GM19395 (cell line): ENCODE measurements around the gene DCAF11.

Experiments used
- ATAC-seq: cut with Tn5 transposase; IDR thresholded peaks from one replicate; pipeline ENCODE4 v1.9.1; 2021; ENCODE audit warnings: mild to moderate bottlenecking, moderate library complexity; ENCODE audit not compliant: unreplicated experiment

DCAF11 gene

DNA sequence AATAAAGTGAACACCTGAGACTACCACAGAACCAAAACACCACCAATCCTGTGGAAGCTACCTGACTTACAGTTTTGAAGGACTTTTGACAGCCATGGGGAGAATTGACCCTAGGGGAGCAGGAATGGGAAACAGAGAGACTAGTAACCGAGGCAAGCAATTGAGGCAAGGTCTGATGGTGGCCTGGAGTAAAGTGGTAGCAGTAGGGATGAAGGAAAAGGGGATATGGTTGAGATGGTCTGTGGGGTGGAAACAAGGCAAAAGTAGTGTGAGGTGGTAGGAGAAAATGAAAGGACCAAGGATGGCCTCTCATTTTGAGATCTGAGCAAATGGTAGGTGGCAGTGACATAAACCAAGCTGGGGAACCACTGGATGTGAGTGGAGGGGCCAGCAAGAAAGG, 42.3 kb downstream of the DCAF11 start:
- ATAC-seq, result no peak

DNA sequence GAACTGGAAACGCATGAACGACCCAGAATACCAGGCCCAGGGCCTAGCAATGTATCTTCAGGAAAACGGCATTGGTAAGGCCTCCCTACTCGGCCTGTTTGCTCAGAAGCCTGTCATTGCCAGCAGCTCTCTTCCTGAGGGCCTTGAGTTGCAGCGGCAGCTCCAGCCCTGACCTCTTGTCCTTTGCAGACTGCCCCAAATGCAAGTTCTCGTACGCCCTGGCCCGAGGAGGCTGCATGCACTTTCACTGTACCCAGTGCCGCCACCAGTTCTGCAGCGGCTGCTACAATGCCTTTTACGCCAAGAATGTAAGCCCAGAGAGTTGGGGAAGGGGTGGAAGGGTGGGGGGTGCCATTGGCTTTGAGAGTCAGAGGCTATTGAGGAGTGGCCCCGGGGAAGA, 42.8 kb downstream of the DCAF11 start:
- no peak for ATAC-seq

DNA sequence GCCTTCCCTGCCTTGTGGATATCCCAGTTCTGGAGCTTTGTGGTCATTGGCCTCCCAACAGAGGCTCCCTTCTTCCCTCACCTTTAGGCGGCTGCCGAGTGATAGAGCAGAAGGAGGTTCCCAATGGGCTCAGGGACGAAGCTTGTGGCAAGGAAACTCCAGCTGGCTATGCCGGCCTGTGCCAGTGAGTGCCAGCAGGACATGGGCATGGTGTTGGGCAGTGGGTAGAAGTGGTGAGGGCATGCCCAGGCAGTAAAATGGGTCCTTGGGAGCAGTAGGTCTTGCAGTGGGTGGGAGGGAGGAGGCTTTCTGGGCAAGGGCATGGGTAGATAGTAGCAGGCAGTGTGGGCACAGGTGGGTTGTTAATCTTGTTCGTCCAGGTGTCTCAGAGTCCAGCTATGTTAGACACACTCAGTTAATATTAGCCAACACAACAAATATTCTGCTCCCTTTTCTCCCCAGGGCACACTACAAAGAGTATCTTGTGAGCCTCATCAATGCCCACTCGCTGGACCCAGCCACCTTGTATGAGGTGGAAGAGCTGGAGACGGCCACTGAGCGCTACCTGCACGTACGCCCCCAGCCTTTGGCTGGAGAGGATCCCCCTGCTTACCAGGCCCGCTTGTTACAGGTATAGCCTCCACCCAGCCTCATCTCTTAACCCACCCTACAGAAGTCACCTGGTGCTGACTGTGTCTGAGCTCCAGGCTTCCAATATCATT, 45.4 kb downstream of the DCAF11 start:
- no peak for ATAC-seq

DNA sequence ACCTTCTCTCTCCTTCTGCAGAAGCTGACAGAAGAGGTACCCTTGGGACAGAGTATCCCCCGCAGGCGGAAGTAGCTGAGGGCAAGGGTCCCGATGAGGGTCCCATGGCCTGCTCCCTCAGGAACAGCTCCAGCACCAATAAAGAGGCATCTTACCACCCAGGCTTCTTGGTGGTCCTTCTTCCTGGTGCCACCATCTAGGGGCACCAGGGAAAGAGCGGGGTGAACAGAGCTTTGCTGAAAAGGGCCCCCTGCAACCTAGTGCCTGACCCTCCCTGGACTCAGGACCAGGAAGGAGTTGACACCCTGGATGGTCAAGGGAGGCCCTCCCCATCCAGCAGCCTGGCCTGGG, 45.9 kb downstream of the DCAF11 start:
- ATAC-seq, result peak; percentile 6

DNA sequence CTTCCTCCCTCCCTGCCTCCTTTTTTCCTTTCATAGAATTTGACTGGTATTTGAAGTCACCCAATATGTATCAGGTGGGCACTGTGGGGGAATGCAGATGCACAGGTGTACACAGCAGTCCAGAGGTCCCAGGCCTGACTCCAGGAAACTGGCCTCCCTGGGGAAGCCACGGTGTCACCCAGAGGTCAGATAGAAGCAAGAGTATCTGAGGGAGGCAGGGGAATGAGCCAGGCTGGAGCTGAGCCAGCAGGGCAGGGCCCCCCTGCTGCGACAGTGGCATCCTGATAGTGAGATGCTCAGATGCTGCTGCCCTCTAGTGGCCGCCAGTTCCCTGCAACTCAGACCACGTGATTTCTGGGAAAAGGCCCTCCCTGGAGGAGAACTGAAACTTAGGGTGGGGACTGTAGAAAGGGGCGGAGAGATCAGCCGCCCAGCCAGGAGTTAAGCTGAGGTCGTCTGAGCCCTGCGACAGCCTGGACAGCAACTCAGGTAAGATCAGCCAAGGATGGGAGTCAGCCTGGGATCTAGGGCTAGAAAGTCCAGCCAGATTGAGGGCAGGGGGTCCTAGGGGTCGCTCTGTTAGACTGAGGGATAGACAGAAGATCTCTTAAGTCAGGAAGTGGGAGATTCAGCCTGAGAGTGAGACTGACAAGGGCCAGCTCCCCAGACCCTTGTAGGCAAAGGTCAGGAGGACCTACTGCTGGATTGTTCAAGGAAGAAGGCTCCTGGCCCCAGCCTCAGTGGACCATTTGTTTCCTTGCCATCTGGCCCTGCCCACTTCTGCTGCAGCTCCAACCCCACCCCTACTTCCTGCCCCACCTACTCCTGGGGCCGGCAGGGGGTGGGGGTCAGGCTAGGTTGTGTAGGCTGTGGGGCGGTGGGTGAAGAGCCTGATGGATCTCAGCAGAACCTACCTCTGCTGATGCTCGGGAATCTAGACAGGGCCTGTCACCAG, 46.5 kb downstream of the DCAF11 start, which contains the start of gene IRF9:
Gene IRF9 (plus strand): TSS at position 416 of the 955 bp plus-strand sequence. CDS start 880 bp downstream, outside the sequence.
- peak; percentile 86 for ATAC-seq

DNA sequence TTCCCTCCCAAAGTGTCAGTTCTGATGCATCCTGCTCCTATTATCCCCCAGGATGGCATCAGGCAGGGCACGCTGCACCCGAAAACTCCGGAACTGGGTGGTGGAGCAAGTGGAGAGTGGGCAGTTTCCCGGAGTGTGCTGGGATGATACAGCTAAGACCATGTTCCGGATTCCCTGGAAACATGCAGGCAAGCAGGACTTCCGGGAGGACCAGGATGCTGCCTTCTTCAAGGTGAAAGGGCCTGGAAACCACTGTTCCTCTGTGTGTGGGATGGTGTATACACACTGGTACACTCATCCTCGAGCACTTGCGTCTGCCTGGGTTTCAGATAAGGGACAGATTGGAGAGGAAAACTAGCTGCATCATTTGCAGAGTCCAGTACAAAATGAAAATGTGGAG, 47.5 kb downstream of the DCAF11 start:
- no peak for ATAC-seq

DNA sequence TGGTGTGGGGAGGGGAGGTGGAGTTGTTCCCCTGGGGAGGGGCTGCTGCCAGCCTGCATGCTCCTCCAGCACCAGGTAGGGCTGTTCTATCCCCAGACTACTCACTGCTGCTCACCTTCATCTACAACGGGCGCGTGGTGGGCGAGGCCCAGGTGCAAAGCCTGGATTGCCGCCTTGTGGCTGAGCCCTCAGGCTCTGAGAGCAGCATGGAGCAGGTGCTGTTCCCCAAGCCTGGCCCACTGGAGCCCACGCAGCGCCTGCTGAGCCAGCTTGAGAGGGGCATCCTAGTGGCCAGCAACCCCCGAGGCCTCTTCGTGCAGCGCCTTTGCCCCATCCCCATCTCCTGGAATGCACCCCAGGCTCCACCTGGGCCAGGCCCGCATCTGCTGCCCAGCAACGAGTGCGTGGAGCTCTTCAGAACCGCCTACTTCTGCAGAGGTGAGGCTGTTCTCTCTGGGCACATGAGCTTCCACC, 50.0 kb downstream of the DCAF11 start:
- ATAC-seq, result no peak

DNA sequence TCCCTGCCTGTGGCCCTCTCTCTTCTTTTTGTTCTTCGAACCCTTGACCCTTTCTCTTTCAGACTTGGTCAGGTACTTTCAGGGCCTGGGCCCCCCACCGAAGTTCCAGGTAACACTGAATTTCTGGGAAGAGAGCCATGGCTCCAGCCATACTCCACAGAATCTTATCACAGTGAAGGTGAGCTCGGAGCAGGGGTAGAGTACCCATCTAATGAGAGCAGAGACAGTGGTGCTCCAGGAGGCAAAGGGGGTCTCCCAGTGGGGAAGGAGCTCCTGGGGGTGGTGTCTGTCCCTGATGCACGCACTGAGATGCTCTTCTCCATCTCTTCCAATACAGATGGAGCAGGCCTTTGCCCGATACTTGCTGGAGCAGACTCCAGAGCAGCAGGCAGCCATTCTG, 51.2 kb downstream of the DCAF11 start:
- ATAC-seq, result no peak

DNA sequence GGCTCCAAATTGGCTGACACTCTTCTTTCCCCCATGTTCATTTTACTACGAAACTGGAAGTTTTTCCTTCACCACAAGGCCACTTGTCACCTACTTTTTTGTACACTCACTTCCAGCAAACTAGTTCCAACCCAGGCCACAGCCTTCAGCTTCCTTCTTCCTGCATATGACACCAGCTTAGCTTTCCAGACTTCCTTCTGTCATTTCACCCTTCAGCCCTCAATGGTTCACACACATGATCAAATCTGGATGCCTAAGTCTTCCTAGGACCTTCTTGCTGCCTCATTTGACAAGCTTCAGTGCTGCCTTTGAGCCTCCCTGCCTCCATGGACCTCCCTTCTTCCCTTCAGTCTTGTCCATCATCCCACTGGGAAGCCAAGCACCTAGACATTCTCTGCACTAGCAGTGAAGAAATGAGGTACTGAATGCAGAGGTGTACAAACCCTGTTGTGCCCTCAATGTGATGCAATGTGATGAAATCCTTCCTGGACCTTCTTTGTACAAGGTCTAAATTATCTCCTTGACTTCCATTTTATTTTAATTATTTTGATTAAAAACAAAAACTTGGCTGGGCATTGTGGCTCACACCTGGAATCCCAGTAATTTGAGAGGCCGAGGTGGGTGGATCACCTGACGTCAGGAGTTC, 53.0 kb downstream of the DCAF11 start:
- ATAC-seq, result no peak

DNA sequence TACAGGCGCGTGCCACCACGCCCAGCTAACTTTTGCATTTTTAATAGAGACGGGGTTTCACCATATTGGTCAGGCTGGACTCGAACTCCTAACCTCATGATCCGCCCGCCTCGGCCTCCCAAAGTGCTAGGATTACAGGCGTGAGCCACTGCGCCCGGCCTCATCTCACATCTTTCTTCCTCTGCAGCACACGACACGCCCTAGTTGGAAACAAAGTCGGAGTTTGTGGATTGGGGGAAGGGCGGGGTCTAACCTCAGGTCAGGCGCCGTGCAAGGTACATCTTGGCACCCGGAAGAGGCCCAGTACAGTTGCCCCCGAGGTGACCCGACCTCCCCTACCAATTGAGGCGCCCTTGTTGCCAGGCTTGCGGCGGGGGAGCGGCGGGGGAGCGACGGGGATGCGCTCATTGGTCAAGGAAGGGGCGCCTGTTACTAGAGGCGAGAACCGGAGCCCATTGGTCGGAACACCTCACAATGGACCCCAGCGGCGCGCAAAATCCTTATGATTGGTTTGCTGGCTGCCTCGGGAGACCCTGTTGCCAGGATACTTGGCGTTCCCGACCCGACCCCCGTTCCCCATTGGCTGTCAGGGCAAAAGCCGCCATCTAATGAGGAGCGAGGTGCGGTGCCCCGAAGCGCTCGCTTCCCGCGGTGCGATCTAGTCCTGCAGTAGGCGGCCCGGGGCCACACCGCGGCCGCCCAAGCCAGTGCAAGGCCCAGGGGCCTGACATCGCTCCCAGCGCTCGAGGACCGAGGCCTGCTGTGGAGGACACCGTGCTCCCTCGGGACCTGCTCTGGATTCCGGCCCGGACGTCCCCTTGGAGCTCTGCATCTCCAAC, 57.1 kb downstream of the DCAF11 start, which contains the start of gene REC8:
Gene REC8 (plus strand): TSS at position 659 of the 839 bp plus-strand sequence. CDS start 473 bp downstream, outside the sequence.
- peak; percentile 83 for ATAC-seq

DNA sequence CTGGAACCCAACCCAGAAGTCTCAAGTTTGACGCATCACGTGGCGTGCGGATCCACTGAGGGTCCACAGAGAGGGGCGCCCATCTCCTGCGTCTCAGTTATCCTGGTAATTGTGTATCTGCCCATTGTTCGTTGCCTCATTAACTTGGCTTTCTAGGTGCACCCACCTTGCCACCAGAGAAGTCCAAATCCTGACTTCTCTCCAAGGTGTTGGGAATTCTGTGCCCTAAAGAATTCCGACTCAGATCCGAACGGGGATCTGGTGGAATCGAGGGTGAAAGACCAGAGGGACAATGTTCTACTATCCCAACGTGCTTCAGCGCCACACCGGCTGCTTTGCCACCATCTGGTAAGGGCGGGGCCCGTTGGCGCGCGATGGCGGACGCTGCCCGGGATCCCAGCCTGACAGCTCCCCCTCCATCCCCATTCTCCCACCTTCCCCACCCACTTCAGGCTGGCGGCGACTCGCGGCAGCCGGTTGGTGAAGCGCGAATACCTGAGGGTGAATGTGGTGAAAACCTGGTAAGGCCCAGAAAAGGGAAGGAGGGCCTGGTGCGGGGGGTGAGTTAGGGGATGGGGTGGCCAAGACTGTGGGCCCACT, 57.8 kb downstream of the DCAF11 start:
- ATAC-seq, result peak; percentile 23

DNA sequence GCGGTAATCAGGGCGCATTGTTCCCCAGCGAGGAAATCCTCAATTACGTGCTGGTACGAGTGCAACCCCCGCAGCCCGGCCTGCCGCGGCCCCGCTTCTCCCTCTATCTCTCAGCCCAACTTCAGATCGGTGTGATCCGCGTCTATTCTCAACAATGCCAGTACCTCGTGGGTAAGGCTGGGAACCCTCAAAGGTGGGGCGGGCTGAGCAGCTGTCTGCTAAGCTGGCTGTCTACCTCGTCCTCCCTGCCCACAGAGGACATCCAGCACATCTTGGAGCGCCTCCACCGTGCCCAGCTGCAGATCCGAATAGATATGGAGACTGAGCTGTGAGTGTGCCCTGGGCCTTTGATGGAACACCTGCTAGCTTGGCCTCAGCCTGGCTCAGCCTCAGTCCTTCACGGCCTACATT, 58.3 kb downstream of the DCAF11 start:
- no peak for ATAC-seq
